Caco-2 (cell line): ENCODE measurements around the gene ZNF560. TPM values are rescaled to one million over a fixed set of nuclear protein-coding genes. Genes with fewer than 3 reads are reported as not detected.

Source experiments
- BruUV-seq: library from RNA; stranded (reverse); fragments of 400-500 nt; replicated peaks from 2 replicates; lab custom pipeline; 2021; lab: Mats Ljungman, UMichigan
- CTCF ChIA-PET: fragments of 300-600 bp; sonication (Branson Sonifier 250); formaldehyde crosslinking; loops from one replicate; lab custom pipeline; 2022; ENCODE audit warnings: antibody characterized with exemption; lab: Charles Lee
- POLR2A ChIA-PET: fragments of 300-600 bp; sonication (Branson Sonifier 250); formaldehyde crosslinking; loops from one replicate; lab custom pipeline; 2022; ENCODE audit warnings: antibody characterized with exemption; lab: Charles Lee
- DNase-seq, 2 experiments: peaks; one replicate each; pipeline versions ENCODE4 v3.0.0 to v3.0.0-alpha.2; 2020 to 2022
- H3K27me3 ChIP-seq: replicated peaks from 2 replicates; pipeline ENCODE4 v1.6.0; 2011; ENCODE audit warnings: low read length; ENCODE audit not compliant: control insufficient read depth, insufficient read depth
- H3K36me3 ChIP-seq: 2 replicates; pipeline ENCODE4 v1.5.1; 2011; ENCODE audit warnings: low read length; ENCODE audit not compliant: control insufficient read depth, insufficient read depth
- H3K4me1 ChIP-seq: fragments of 250-450 bp; sonication (Bioruptor Pico); 2 replicates; pipeline ENCODE4 v1.5.1; 2020; ENCODE audit warnings: mild to moderate bottlenecking
- H3K4me3 ChIP-seq: 2 replicates; pipeline ENCODE4 v1.5.1; 2011; ENCODE audit warnings: low read depth, mild to moderate bottlenecking, control low read depth, low read length
- H3K9me3 ChIP-seq: fragments of 250-450 bp; sonication (Bioruptor Pico); 2 replicates; pipeline ENCODE4 v1.5.1; 2020; ENCODE audit warnings: mild to moderate bottlenecking, moderate library complexity
- H3K27ac Mint-ChIP-seq: one replicate; pipeline ENCODE4 v1.8.0; 2022; ENCODE audit warnings: mixed read lengths; ENCODE audit not compliant: unreplicated experiment
- H3K27me3 Mint-ChIP-seq: one replicate; pipeline ENCODE4 v1.8.0; 2022; ENCODE audit warnings: mixed read lengths; ENCODE audit not compliant: insufficient read depth, unreplicated experiment
- H3K36me3 Mint-ChIP-seq: one replicate; pipeline ENCODE4 v1.8.0; 2022; ENCODE audit warnings: mild to moderate bottlenecking, mixed read lengths; ENCODE audit not compliant: insufficient read depth, unreplicated experiment
- H3K4me1 Mint-ChIP-seq: one replicate; pipeline ENCODE4 v1.8.0; 2022; ENCODE audit warnings: low read depth, mixed read lengths; ENCODE audit not compliant: unreplicated experiment
- H3K4me3 Mint-ChIP-seq: one replicate; pipeline ENCODE4 v1.8.0; 2022; ENCODE audit warnings: mild to moderate bottlenecking, moderate library complexity, mixed read lengths; ENCODE audit not compliant: unreplicated experiment
- H3K9me3 Mint-ChIP-seq: one replicate; pipeline ENCODE4 v1.8.0; 2022; ENCODE audit warnings: mixed read lengths; ENCODE audit not compliant: unreplicated experiment
- CTCF ChIP-seq, 2 experiments: fragments of 200-600 bp in 1 of 2; IDR thresholded peaks; 1 replicate in 1 of 2; 2 replicates in 1 of 2; pipeline versions ENCODE4 v1.5.1 to v1.8.0; 2011 to 2022; ENCODE audit warnings: antibody characterized with exemption in 1 of 2, control low read depth in 1 of 2, inconsistent platforms in 1 of 2, low read depth in 1 of 2, low read length in 1 of 2, mild to moderate bottlenecking in 1 of 2, moderate library complexity in 1 of 2; ENCODE audit not compliant: insufficient read depth in 1 of 2, severe bottlenecking in 1 of 2, unreplicated experiment in 1 of 2
- intact Hi-C: fragments of 100-400 bp; cut with micrococcal nuclease; formaldehyde crosslinking; loops from one replicate; pipeline ENCODE4 v1.10.0; 2022; ENCODE audit not compliant: unreplicated experiment
- total RNA-seq: library from RNA; stranded (reverse); gene quantifications from 2 replicates; pipeline ENCODE4 v1.2.3, GENCODE V29; 2022

ZNF560 gene
- total RNA-seq, 1 experiment from 2014 or later = not detected

GRCh38 chr19:9528757-9529336 is 30.4 kb upstream of the ZNF560 start:
- Histone ChIP-seq H3K27me3 (no peaks in the 10 kb centered on the region), H3K4me3 (no peak overlapping the region), H3K36me3 (peaks cover 3% of the 10 kb centered on the region; the same call in 1 of the 2 replicates), H3K4me1 (no peaks in the 10 kb centered on the region), H3K9me3 (peaks cover 47% of the 10 kb centered on the region)
- intact Hi-C loops = no loop called here
- BruUV-seq = TSS peak; percentile 11
- Mint-ChIP-seq H3K9me3 (peaks cover 33% of the 10 kb centered on the region), H3K36me3 (peaks cover 51% of the 10 kb centered on the region), H3K27ac (no peak overlapping the region), H3K4me3 (no peak overlapping the region), H3K4me1 (no peaks in the 10 kb centered on the region), H3K27me3 (no peaks in the 10 kb centered on the region)
- no peak for TF ChIP-seq CTCF (IDR thresholded peaks at IDR 0.05; ENCODE audit: insufficient read depth in 1 of 2, low read depth in 1 of 2, low read length in 1 of 2, severe bottlenecking in 1 of 2, unreplicated experiment in 1 of 2)
- ChIA-PET CTCF (no interaction called here), POLR2A (no interaction called here)
- no peak for DNase-seq

GRCh38 chr19:9523885-9524474 is 25.6 kb upstream of the ZNF560 start:
- intact Hi-C loops = no loop called here
- CTCF ChIA-PET = no interaction called here
- Histone ChIP-seq H3K27me3 (no peaks in the 10 kb centered on the region), H3K36me3 (no peaks in the 10 kb centered on the region), H3K4me1 (no peaks in the 10 kb centered on the region), H3K4me3 (no peak overlapping the region), H3K9me3 (peaks cover 31% of the 10 kb centered on the region)
- DNase-seq = no peak
- Mint-ChIP-seq H3K27ac (no peak overlapping the region), H3K27me3 (no peaks in the 10 kb centered on the region), H3K9me3 (peaks cover 24% of the 10 kb centered on the region), H3K4me1 (no peaks in the 10 kb centered on the region), H3K36me3 (peaks cover 14% of the 10 kb centered on the region), H3K4me3 (no peak overlapping the region)
- POLR2A ChIA-PET = no interaction called here
- BruUV-seq = no TSS peak
- TF ChIP-seq CTCF (IDR thresholded peaks at IDR 0.05; ENCODE audit: insufficient read depth in 1 of 2, low read depth in 1 of 2, low read length in 1 of 2, severe bottlenecking in 1 of 2, unreplicated experiment in 1 of 2) = no peak

- Histone ChIP-seq H3K36me3 (no peaks in the 10 kb centered on the region), H3K4me1 (no peaks in the 10 kb centered on the region), H3K4me3 (no peak overlapping the region), H3K27me3 (no peaks in the 10 kb centered on the region), H3K9me3 (peaks cover 10% of the 10 kb centered on the region; the same call in 1 of the 2 replicates)
- ChIA-PET POLR2A (no interaction called here), CTCF (no interaction called here)
- BruUV-seq = no TSS peak
- peaks cover 22% of the 10 kb centered on the region for H3K9me3 Mint-ChIP-seq
- no peak for TF ChIP-seq CTCF (IDR thresholded peaks at IDR 0.05; ENCODE audit: insufficient read depth in 1 of 2, low read depth in 1 of 2, low read length in 1 of 2, severe bottlenecking in 1 of 2, unreplicated experiment in 1 of 2)
- no peaks in the 10 kb centered on the region for H3K27me3 Mint-ChIP-seq
- H3K4me1 Mint-ChIP-seq = no peaks in the 10 kb centered on the region
- no peaks in the 10 kb centered on the region for H3K36me3 Mint-ChIP-seq
- DNase-seq = no peak
- no peak overlapping the region for H3K27ac Mint-ChIP-seq
- H3K4me3 Mint-ChIP-seq = no peak overlapping the region
- intact Hi-C loops = no loop called here
Observed at GRCh38 chr19:9507285-9507684, 8.9 kb upstream of the ZNF560 start.
